CD14-positive monocyte (primary cell): ENCODE data around the gene PGAP2. TPM values are rescaled to one million over a fixed set of nuclear protein-coding genes. Genes with fewer than 3 reads are reported as not detected.

Experiments used
- DNase-seq, 3 donors: peaks; one replicate each; pipeline ENCODE4 v3.0.0-alpha.2; 2011 to 2022
- H2AFZ ChIP-seq: 2 replicates; pipeline ENCODE4 v1.6.0; 2012; ENCODE audit warnings: mild to moderate bottlenecking, low read depth, low read length, inconsistent platforms; ENCODE audit not compliant: insufficient read depth, poor library complexity, severe bottlenecking
- H3K27ac ChIP-seq, 2 donors: 1 replicate in 1 of 2; 2 replicates in 1 of 2; pipeline ENCODE4 v1.5.1; 2012 to 2013; ENCODE audit warnings: low read length in 2 of 2, control low read depth in 1 of 2, inconsistent platforms in 1 of 2, low read depth in 1 of 2, mild to moderate bottlenecking in 1 of 2
- H3K27me3 ChIP-seq, 2 donors: one replicate each; pipeline versions ENCODE4 v1.6.0 to v1.6.1; 2011 to 2013; ENCODE audit warnings: low read length in 2 of 2; ENCODE audit not compliant: control insufficient read depth in 2 of 2, insufficient read depth in 2 of 2
- H3K36me3 ChIP-seq, 2 donors: replicated peaks in 1 of 2; 1 replicate in 1 of 2; 2 replicates in 1 of 2; pipeline versions ENCODE4 v1.5.1 to v1.6.1; 2012 to 2013; ENCODE audit warnings: low read length in 2 of 2, control low read depth in 1 of 2, inconsistent platforms in 1 of 2, mild to moderate bottlenecking in 1 of 2; ENCODE audit not compliant: insufficient read depth in 2 of 2, control insufficient read depth in 1 of 2
- H3K4me1 ChIP-seq, 2 donors: 1 replicate in 1 of 2; 2 replicates in 1 of 2; pipeline versions ENCODE4 v1.5.1 to v1.6.1; 2012 to 2013; ENCODE audit warnings: low read length in 2 of 2, control low read depth in 1 of 2, inconsistent platforms in 1 of 2, mild to moderate bottlenecking in 1 of 2, moderate library complexity in 1 of 2; ENCODE audit not compliant: insufficient read depth in 2 of 2, control insufficient read depth in 1 of 2
- H3K4me2 ChIP-seq: replicated peaks from 2 replicates; pipeline ENCODE3; 2012; ENCODE audit warnings: low read length, moderate library complexity, mild to moderate bottlenecking; ENCODE audit not compliant: poor library complexity, severe bottlenecking; ENCODE audit errors: extremely low read depth
- H3K4me3 ChIP-seq, 3 experiments: fragments of 200-600 bp in 1 of 3; sonication (generic) in 1 of 3; replicated peaks in 1 of 3; 1 replicate in 2 of 3; 2 replicates in 1 of 3; pipeline ENCODE4 v1.5.1; 2011 to 2013; ENCODE audit warnings: low read length in 3 of 3, mild to moderate bottlenecking in 3 of 3, control low read depth in 2 of 3, low read depth in 2 of 3, inconsistent platforms in 1 of 3, moderate library complexity in 1 of 3
- H3K79me2 ChIP-seq: 2 replicates; pipeline ENCODE4 v1.6.0; 2012; ENCODE audit warnings: mild to moderate bottlenecking, control low read depth, inconsistent platforms, low read length, moderate library complexity; ENCODE audit not compliant: insufficient read depth
- H3K9ac ChIP-seq: 2 replicates; pipeline ENCODE4 v1.6.0; 2017; ENCODE audit warnings: low read length, mild to moderate bottlenecking; ENCODE audit not compliant: insufficient read depth, poor library complexity, severe bottlenecking
- H3K9me3 ChIP-seq, 2 donors: replicated peaks in 1 of 2; 1 replicate in 1 of 2; 2 replicates in 1 of 2; pipeline versions ENCODE4 v1.5.1 to v1.6.1; 2012 to 2013; ENCODE audit warnings: low read length in 2 of 2, control low read depth in 1 of 2; ENCODE audit not compliant: control insufficient read depth in 1 of 2, insufficient read depth in 1 of 2
- H4K20me1 ChIP-seq: 2 replicates; pipeline ENCODE4 v1.6.0; 2012; ENCODE audit warnings: mild to moderate bottlenecking, low read length, control low read depth, moderate library complexity; ENCODE audit not compliant: insufficient read depth
- H3K27ac Mint-ChIP-seq, 7 donors: one replicate each; pipeline ENCODE4 v1.8.0; 2020; ENCODE audit warnings: mild to moderate bottlenecking in 7 of 7, mixed read lengths in 7 of 7, moderate library complexity in 6 of 7, inconsistent platforms in 2 of 7
- H3K27me3 Mint-ChIP-seq, 3 donors: one replicate each; pipeline ENCODE4 v1.8.0; 2021 to 2022; ENCODE audit warnings: low read depth in 3 of 3, mild to moderate bottlenecking in 3 of 3, mixed read lengths in 3 of 3, moderate library complexity in 3 of 3, inconsistent platforms in 1 of 3
- H3K36me3 Mint-ChIP-seq, 2 donors: one replicate each; pipeline ENCODE4 v1.8.0; 2020; ENCODE audit warnings: mixed read lengths in 2 of 2, inconsistent platforms in 1 of 2, mild to moderate bottlenecking in 1 of 2
- H3K4me1 Mint-ChIP-seq: one replicate; pipeline ENCODE4 v1.8.0; 2020; ENCODE audit warnings: mild to moderate bottlenecking, mixed read lengths
- H3K4me3 Mint-ChIP-seq, 2 donors: one replicate each; pipeline ENCODE4 v1.8.0; 2020; ENCODE audit warnings: mild to moderate bottlenecking in 2 of 2, mixed read lengths in 2 of 2, moderate library complexity in 1 of 2
- H3K9me3 Mint-ChIP-seq, 7 donors: one replicate each; pipeline ENCODE4 v1.8.0; 2020 to 2022; ENCODE audit warnings: mixed read lengths in 7 of 7, mild to moderate bottlenecking in 6 of 7, moderate library complexity in 6 of 7, inconsistent platforms in 2 of 7
- CTCF ChIP-seq: fragments of 200-600 bp; IDR thresholded peaks from one replicate; pipeline ENCODE4 v1.8.0; 2022; ENCODE audit warnings: antibody characterized with exemption, mild to moderate bottlenecking
- WGBS: methylation state at CpG from one replicate; pipeline ENCODE4 v1.1.5; 2013; ENCODE audit warnings: missing lambda C conversion rate; ENCODE audit not compliant: insufficient coverage; 5-methylcytosine and 5-hydroxymethylcytosine counted together
- intact Hi-C, 2 donors: fragments of 100-400 bp; cut with micrococcal nuclease; formaldehyde crosslinking; loops; one replicate each; pipeline versions ENCODE4 v1.15.0 to v1.15.1; 2023
- polyA plus RNA-seq, 3 donors: library from polyadenylated mRNA; depleted of rRNA in 1 of 3; unstranded in 2 of 3; stranded (reverse) in 1 of 3; fragments of 300-500 nt in 2 of 3; fragments of >200 nt in 1 of 3; fragmentation: Illumina TruSeq in 2 of 3; gene quantifications; 1 replicate in 2 of 3; 2 replicates in 1 of 3; pipeline ENCODE4 v1.2.3, GENCODE V29; 2012 to 2021

PGAP2 gene
- polyA plus RNA-seq, 3 donors = 5.8 to 17.9 (median 6.8) TPM

DNA sequence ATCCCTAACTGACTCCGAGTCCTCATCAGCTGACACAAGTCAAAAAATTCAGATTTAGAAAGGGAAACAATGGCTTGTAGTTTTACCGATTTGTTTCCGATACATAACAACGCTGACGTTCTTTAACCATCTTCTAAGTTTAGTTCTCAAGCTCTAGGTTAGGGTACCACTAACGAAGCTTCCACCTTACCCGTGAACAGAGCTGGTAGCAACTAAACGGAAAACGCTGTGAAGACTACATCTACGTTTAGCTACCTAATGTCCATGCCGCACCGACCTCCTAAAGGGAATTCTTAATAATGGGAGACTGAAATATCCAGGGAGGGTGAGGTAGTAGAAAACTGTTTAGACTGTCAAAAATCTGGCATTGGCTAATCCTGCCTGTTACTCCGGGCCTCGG lies 12.0 kb upstream of the PGAP2 start:
- intact Hi-C loops = loop anchor here in 1 of 2 donors (5.0 kb wide), 1 partner anchor 41 kb away; no protein-coding TSS in a partner anchor

DNA sequence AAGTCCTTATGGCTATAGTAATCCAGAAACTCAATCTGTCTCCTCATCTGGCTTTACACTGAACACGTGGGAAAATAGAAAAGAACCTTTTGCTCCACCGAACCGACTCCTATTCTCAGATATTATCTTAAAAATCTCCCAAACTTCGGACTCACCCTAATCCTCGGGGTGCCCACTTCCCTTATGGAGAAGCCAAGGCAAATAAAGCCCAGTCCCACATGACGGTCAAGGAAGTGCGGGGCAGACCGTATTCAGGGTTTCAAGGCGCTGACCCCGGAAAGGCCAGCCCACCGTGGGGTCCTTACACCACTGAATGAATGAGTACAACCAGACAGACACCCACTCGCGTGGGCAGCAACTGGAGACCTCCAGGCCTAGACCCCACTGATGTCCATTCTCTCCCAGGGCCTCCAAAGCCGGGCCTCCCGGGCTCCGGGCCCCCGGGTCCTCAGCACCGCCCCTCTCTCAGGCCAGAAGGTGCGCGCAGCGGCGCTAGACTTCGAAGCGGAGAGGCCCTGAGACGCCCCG lies 11.5 kb upstream of the PGAP2 start:
- H3K27me3 ChIP-seq = no peaks in the 10 kb centered on the region
- H3K36me3 Mint-ChIP-seq = peaks cover 14 to 26% of the 10 kb centered on the region in 2 donors
- intact Hi-C loops = loop anchor here (1.0 to 5.0 kb wide), 2 partner anchors 40 to 42 kb away; no protein-coding TSS in a partner anchor
- peak overlapping the region; percentile 87 to 99 for H3K27ac ChIP-seq
- H3K9ac ChIP-seq = peak overlapping the region; percentile 98
- peaks cover 16 to 30% of the 10 kb centered on the region in 2 donors for H3K36me3 ChIP-seq
- H3K9me3 Mint-ChIP-seq = no peaks in the 10 kb centered on the region
- under 1% methylated on average over 26 of the region's 26 CpGs for WGBS
- H4K20me1 ChIP-seq = peaks cover 38% of the 10 kb centered on the region
- peak overlapping the region; percentile 91 to 93 (median 91) for H3K4me3 ChIP-seq
- peaks cover 19 to 27% of the 10 kb centered on the region in 2 donors for H3K4me1 ChIP-seq
- peaks cover 55% of the 10 kb centered on the region for H3K79me2 ChIP-seq
- no peak for TF ChIP-seq CTCF
- peak in 2 of 3 donors; percentile 25 to 57 for DNase-seq
- no peaks in the 10 kb centered on the region for H3K9me3 ChIP-seq
- H2AFZ ChIP-seq = peak overlapping the region; percentile 37
- H3K4me2 ChIP-seq = peak overlapping the region; percentile 84
- H3K27ac Mint-ChIP-seq = peak overlapping the region; percentile 95 to 99 (median 99)
- H3K27me3 Mint-ChIP-seq = peaks cover 0 to 1% (median 0%) of the 10 kb centered on the region in 3 donors
- peak overlapping the region; percentile 89 to 95 for H3K4me3 Mint-ChIP-seq
- H3K4me1 Mint-ChIP-seq = peaks cover 25% of the 10 kb centered on the region

More for the DNA sequence above, 12.0 kb upstream of the PGAP2 start:
- H3K4me3 Mint-ChIP-seq = peak overlapping the region; percentile 89 to 95
- peak overlapping the region; percentile 95 to 99 (median 99) for H3K27ac Mint-ChIP-seq
- H3K27me3 ChIP-seq = no peaks in the 10 kb centered on the region
- no peaks in the 10 kb centered on the region for H3K9me3 ChIP-seq
- H3K9ac ChIP-seq = peak overlapping the region; percentile 98
- DNase-seq = no peak
- peaks cover 43% of the 10 kb centered on the region for H4K20me1 ChIP-seq
- H3K27me3 Mint-ChIP-seq = peaks cover 0 to 1% (median 0%) of the 10 kb centered on the region in 3 donors
- H3K4me1 Mint-ChIP-seq = peaks cover 25% of the 10 kb centered on the region
- H3K79me2 ChIP-seq = peaks cover 60% of the 10 kb centered on the region
- WGBS = 20% methylated on average over 1 of the region's 14 CpGs
- H3K4me2 ChIP-seq = peak overlapping the region; percentile 84
- H2AFZ ChIP-seq = no peak overlapping the region
- H3K36me3 ChIP-seq = peaks cover 19 to 34% of the 10 kb centered on the region in 2 donors
- peak overlapping the region; percentile 87 to 99 for H3K27ac ChIP-seq
- H3K4me1 ChIP-seq = peaks cover 19 to 27% of the 10 kb centered on the region in 2 donors
- H3K9me3 Mint-ChIP-seq = no peaks in the 10 kb centered on the region
- peaks cover 14 to 31% of the 10 kb centered on the region in 2 donors for H3K36me3 Mint-ChIP-seq
- H3K4me3 ChIP-seq = peak overlapping the region; percentile 91 to 93 (median 91)
- TF ChIP-seq CTCF = no peak
